Stomach (tissue), 4 donors: Measurements from ENCODE around the gene IGF2BP3.

Experiments
- CTCF ChIP-seq, 7 experiments: fragments of 450-650 bp in 4 of 7; fragments of 200-600 bp in 3 of 7; sonication (generic) in 3 of 7; IDR thresholded peaks; one replicate each; pipeline ENCODE4 v1.5.1; 2016 to 2019; ENCODE audit warnings: antibody characterized with exemption in 7 of 7, control low read depth in 2 of 7, mild to moderate bottlenecking in 1 of 7
- POLR2A ChIP-seq, 4 donors: fragments of 450-650 bp; IDR thresholded peaks; one replicate each; pipeline ENCODE4 v1.6.1; 2016; ENCODE audit warnings: antibody characterized with exemption in 4 of 4, control low read depth in 2 of 4, mild to moderate bottlenecking in 1 of 4, moderate library complexity in 1 of 4
- POLR2AphosphoS5 ChIP-seq, 3 donors: sonication (generic); formaldehyde crosslinking; IDR thresholded peaks; one replicate each; pipeline ENCODE4 v1.6.1; 2016; ENCODE audit warnings: antibody characterized with exemption in 3 of 3

- no peak for TF ChIP-seq POLR2A (IDR thresholded peaks at IDR 0.05)
- no peak for TF ChIP-seq CTCF (IDR thresholded peaks at IDR 0.05)
- no peak for TF ChIP-seq POLR2AphosphoS5 (IDR thresholded peaks at IDR 0.05)
These were observed 209.9 kb downstream of the IGF2BP3 start for GRCh38 chr7:23260371-23260770.
